HG02588 (cell line): ENCODE data around the gene PSMF1.
A peak's percentile ranks its signal among the peaks of the same experiment; 100 is the strongest.

Experiments used
- ATAC-seq: cut with Tn5 transposase; IDR thresholded peaks from one replicate; pipeline ENCODE4 v1.9.1; 2021; ENCODE audit warnings: mild to moderate bottlenecking, moderate library complexity; ENCODE audit not compliant: unreplicated experiment

Gene PSMF1, protein sequence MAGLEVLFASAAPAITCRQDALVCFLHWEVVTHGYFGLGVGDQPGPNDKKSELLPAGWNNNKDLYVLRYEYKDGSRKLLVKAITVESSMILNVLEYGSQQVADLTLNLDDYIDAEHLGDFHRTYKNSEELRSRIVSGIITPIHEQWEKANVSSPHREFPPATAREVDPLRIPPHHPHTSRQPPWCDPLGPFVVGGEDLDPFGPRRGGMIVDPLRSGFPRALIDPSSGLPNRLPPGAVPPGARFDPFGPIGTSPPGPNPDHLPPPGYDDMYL

DNA sequence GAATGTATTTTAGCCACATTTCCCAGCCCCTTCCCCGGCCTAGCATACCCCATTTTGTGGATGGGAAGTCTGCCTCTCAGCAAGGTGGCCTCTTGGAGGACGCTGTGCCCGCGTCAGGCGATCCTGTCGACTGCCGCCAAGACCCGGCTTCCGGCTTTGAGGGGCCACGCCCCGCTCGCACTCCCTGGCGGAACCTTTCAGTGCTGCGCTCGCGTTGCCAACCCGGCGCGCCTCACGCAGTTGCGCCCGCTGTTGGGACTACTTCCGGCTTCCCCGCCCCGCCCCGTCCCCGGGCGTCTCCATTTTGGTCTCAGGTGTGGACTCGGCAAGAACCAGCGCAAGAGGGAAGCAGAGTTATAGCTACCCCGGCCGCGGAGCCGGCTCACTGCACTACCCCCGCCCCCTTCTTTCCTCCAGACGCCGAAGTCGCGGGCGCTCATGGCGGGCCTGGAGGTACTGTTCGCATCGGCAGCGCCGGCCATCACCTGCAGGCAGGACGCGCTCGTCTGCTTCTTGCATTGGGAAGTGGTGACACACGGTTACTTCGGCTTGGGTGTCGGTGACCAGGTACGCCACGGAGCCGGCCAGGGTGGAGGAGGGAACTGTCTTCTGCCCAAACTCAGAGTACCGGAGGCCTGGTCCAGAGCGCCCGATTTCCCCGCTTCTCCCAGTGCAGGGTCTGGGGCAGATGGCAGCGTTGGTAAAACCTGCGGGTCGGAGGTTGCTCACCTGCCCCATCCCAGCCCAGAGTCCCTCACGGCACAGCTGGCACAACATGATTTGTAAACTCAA is at the start of gene PSMF1:
TSS of gene PSMF1 (plus strand) at position 267 of the 792 bp plus-strand sequence. CDS start at position 439, 172 bp downstream.
- peak; percentile 92 for ATAC-seq

DNA sequence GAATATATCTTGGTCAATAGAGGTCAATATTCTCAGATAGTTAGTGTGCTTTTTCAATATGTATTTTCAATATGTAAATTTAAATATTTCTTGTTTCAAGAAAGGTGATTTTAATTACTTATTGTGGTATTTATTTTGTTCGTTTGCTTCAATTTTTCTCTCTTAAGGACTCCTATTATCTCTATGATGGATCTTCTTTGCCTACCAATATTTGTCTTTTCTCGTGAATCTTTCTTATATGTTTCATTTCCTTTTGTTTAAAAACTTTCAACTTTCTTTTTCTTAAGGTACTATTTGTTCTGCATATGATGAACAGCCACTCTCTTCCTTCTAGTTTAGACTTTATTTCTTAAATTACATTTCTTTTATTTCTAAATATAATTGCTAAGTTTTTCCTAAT is 46.1 kb upstream of the PSMF1 start:
- no peak for ATAC-seq

DNA sequence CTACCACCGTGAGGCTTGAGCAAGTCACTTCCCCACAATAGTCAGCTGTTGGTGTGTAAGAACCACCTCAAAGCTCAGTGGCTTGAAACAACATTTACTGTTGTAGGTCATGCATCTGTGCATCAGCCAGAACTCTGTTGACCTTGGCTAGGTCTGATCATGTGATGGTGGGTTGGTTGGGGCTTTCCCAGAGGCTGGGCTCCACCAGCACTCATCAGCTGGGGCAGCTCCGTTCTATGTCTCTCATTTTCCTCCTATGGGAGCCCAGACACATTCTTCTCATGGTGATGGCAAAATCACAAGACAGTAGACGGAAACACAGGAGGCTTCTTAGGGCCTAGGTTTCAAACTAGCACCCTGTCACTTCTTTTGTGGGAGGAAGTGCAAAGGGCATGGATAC is 42.8 kb upstream of the PSMF1 start:
- ATAC-seq: no peak

DNA sequence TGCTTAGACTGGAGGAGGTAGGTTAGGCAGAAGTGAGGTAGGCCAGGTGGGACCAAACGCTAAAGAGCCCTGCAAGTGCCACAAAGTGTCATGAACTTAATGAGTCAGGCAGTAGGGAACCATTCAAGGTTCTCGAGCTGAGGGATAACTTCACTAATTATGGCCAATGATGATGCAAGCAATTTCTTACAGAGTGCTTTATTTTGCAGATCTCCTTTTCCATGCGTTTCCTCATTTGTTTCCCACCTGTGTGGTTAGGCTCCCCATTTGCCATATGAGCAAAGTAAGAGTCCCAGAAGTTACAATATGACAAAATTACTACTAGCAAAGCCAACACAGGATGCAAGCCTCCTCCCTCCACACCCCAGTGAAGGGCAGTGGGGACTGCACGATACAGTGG is 36.5 kb upstream of the PSMF1 start:
- no peak for ATAC-seq

DNA sequence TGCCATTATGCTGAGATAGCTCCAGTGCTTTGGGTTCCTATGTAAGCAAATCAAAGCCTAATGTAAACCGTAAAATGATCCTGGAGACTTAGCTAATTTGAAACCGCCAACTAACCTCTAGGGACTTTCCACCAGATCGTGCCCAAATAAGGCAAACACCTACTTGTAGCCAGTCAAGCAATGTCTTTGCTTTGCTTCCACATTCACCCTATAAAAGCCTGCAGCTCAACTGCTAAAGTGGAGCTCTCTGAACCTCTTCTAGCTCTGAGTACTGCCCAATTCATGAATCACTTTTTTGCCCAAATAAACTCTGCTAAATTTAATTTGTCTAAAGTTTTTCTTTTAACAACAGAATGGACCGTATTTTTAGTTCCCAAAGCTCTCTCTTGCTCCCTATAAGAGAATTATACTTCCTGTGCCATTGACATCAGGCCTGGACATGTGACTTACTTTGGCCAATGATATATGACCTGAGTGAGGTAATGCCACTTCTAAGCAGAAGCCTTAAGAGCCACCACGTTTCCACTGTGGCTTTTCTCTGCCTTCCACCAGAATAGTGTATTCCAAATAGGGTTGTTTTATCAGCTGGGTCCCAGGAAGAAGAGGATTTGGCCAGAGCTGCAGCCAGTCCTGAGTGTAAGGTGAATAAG is 34.8 kb upstream of the PSMF1 start:
- ATAC-seq: no peak

DNA sequence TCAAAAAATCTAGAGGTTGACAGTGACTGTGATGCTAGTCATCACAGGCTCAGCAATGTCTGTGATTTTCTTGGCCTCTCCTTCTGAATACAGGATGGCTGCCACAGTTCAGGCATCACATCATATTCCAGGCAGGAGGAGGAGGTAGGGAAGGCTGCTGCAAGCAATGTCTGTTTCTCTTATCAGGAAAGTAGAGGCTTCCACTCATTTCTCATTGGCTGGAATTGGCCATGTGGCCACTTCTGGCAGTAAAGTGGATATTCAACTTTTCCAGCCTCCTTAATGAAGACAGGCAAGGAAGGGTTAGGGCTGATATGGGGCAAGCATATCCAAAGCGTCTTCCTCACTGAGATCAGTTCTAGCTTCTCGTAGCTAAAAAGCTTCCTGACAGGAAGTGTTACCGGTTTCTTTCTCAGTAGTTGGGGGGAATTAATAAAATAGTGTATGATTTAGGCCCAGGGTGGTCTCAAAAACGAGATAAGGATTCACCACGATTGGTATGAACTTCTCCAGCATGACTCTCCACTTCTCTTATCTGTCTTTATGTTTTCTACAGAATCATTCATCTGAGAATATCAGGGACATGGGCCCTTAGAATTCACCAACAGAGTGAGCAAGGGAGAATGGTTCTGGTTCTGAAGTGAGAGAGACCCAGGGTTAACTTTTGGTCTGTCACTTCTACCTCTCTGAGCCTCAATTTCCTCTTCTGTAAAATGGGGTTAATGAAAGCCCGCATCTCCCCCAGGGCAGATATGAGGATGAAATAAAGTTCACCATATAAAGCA is 32.7 kb upstream of the PSMF1 start:
- no peak for ATAC-seq

DNA sequence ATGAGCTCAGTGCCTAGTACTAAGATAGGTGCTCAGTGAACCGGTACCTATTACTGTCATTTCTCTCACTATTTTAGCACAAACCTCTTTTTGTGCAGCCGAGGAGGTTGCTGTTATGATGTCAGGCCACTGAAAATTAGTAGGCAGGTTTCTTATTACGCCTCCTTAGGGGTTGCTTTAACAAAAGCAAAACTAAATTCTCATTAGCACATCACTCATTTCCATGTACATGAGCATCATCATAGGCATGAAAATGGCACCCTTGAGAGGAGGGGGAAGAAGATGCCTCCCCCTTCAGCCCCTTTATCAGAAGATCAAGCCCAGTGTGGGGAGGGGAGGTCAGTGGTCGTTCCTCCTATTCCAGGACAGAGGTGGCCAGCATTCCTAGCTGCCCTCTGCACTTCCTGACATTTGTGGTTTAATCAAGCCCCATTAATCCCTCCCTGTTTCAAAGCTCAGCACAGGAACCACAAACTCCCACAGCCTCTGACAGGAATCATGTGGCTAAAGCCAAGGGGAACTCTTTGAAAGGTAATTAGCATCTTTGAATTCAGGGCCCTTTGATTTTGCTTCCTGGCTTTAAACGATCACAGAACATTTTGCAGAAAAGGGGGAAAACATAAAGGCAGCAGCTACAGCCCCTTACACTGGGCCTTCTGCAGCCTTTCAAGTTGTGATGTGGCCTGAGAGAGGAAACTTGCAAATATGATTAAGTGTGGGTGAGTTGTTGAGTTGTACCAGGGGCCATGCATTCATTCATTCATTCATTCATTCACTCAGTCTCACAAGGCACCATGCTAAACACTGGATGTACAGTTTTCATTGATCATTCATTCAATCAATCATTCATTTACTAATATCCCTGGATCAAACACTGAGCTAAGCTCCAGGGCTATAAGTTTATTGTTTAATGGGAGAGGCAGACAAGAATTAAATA is 31.9 kb upstream of the PSMF1 start:
- no peak for ATAC-seq

DNA sequence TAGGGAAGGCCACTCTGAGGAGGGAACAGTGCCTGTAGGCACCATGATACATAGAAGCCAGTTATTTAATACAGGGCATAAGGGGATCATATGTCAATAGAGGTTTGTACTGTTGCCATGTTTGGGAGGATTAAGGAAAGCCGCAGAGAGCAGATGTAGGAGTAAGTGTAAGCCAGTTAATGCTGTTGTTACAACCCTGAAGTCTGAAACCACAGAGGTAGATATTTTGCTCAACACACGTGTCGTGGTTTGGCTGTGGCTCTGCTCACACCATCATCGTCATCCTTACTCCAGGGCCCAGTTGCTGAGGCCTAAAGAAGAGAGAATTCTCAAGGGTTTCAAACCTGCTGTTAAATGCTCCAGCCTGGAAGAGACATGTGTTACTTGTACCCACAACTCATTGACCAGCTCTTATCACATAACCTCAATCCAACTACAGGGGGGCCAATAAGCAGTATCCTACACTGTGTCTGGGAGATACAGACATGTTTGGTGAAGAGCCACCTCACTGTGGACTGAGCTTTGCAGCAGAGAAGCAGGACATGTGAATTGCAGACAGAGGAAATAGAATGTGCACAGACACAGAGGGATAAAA is 31.0 kb upstream of the PSMF1 start:
- no peak for ATAC-seq

DNA sequence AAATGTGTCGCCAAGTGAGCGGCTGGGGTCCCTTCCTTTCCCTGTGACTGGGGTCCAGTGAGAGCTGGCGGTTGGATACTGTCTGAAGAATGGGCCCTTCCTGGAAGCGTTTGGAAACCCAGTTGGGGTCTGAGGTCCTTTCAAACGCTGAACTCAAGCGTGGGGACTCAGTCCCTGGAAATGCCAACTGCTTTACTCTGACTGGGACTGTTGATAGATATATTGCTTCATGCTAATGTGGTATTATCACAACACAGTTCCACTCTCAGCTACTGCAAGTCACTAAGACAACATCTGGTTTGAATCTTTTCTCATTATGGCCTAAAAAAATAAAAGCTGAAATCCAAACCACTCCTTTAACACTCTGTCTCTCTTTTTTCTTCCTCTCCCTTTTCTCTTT is 23.7 kb upstream of the PSMF1 start:
- no peak for ATAC-seq

DNA sequence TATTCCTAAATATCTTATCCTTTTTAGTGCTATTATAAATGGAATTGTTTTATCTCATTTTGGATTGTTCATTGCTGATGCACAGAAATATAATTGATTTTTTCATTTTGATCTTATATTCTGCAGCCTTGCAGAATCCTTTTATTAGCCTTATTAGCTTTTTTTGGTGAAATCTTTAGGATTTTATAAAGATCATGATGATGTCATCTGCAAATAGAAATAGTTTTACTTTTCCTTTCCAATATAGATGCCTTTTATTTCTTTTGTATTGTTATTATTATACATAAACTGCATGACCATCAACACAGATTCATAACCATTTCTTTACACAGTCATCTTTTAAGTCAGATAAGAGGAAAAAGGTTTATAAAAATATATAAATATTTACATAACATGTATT is 16.9 kb upstream of the PSMF1 start:
- ATAC-seq: no peak

DNA sequence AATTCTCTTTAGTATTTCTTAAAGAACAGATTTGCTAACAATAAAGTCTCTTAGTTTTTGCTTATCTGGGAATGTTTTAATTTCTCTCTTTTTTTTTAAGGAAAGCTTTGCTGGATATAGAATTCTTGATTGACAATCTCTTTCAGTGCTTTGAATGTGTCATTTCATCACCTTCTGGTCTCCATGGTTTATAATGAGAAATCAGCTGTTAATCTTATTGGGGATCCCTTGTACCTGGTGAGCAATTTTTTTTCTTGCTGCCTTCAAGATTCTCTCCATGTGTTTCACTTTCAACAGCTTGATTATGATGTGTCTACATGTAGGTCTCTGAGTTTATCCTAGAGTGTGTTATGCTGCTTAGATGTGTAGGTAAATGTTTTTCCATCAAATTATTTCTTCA is 16.4 kb upstream of the PSMF1 start:
- ATAC-seq: no peak

DNA sequence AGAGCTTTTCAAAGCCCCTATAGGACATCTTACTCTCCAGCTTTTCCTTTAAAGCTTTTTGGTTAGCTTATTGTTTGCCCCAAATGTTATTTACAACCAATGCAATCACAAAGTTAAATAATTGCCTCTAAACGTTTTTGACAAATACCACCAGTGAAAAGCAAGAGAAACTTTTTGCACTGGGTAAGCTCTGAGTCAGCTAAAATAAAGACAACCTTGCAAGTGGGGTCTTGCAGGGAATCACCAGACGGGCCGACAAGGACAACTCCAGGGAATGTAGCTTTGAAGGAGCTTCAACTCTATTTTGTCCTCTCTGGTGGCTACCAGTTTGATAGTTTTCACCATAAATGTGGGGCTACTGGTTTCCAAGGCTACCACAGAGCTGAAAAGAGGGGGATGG is 14.7 kb upstream of the PSMF1 start:
- no peak for ATAC-seq

DNA sequence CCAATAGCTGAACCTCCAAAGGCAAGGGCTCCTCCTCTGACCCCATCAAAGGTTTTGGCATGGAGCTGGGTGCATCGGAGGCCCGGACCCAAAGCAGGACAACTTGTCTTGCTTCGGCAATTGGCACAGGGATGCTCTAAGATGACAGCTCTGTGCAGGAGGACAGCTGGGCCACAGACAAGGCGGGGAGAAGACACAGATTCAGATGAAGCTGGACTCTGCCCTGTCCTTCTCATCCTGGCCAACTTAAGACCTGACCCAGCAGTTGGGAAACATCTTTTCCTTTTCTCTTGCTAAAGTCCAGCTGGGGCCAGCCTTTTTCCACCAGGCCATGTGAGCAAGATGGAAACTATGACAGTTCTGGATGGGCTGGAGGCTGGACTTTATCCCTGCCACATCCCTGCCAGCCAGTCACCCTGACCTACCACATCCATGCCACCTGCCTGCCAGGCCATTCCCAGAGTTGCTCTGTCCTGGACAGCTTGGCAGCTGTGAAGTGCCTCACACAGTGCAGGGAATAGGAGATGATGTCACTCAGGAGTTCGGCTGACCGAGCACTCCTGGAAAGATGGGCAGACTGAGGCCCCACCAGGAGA is 12.7 kb upstream of the PSMF1 start:
- ATAC-seq: no peak

DNA sequence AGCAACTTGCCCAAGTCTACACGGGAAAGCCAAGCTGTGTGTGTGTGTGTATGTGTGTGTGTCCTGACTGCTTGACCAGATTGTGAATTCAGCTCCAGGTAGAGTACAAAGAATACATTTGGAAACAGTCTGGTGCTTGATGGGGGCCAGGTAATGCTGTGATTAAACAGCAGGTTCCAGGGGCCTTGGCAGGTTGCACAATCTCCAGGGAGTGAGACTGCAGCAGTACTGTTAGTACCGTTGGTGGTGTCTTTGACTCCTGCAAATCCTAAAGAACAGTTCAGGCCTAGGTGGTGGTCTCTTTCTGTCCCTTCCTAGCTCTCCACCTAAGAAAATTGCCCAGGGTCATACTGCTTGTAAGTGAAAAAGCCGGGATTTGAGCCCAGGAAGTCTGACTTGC is 11.2 kb upstream of the PSMF1 start:
- no peak for ATAC-seq

DNA sequence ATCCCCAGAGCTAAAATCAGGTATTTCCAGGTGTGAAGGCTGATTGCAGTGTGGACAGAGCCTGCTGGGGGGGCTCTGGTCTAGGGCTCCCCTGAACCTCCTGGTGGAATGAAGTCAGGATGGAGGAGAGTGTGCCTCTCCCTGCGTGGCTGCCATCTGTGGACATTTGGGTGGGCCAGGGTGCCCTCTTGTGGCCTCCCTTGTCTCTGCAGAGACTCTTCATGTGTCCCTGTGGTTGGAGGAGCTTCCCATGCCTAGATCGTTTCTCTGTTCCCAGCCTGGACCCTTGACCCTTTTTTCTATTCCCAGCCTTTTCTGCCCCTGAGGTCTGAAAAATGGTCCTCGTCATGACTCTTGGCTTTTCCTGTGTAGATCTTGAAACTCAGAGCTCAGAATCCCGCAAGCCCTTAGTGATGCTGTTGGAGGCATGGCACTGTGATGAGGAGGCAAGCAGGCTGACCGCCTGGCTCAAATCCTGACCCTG is 9.9 kb upstream of the PSMF1 start:
- ATAC-seq: no peak

DNA sequence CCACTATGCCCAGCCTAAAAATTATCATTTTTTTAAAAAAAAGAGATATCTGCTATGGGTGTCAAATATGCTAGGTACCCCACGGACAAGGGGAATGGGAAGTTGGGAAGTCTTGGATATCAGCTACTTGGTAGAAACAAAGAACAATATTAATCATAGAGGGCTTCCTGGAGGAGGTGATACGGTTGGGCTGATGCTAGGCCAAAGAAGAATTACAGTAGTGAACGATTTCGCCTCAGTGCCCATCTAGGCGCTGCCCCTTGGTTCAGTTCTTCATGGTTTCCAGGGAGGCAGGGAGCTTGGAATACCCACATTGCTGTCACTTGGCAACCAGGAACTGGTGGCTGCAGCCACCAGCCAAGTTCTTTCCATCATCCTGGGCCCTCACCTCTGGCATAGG is 5.5 kb upstream of the PSMF1 start:
- no peak for ATAC-seq

DNA sequence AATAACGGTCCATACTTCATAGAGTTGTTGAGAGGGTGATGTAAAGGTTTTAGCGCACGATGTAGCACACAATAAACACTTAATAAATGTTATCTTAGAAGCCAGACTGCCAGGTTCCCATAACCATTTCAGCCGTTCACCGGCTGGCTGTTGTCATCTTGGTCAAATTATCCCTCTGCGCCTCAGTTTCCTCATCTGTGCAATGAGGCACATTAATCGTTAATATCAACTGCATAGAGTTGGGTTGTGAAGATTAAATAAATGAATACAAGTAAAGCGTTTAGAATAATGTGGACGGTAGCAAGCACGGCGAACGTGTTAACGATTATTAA is 432 bp upstream of the PSMF1 start:
- ATAC-seq: no peak

DNA sequence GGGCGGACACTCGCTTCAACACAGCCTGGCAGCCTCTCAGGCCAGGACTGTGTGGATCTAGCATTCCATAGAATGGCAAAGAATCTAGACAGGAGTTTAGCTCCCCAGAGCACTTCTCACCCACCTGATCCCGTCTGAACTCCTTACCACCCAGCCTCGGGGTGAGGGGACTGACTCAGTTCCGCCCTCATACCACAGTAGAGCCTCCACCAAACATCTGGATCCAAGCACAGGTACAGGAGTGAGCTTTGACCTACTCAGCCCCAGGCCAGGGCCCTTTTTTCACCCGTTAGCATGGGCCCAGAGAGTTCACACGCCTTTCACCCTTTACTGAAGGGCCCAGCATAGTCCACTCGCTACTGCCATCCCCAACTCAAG is 715 bp downstream of the PSMF1 start:
- ATAC-seq: no peak

DNA sequence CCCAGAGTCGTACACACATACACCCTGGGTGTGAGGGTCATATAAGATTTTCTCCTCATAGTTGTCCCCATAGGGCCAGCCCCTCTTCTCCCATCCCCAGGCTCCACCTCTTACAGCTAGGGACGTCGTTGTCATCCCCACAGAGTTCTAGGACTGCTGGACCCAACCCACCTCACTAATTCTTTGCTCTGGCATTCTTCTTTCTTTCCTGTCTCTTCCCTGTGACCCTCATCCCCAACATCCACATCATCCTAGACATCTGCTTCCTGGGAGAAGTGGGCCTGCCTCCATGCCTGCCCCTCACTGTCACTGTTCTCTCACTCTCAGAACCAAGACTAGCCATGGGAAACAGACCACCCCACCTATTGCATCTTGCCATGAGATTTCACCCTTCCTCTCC is 1.1 kb downstream of the PSMF1 start:
- no peak for ATAC-seq
